HFFc6 (cell line): ENCODE measurements around the gene MAD2L1. TPM values are rescaled to one million over a fixed set of nuclear protein-coding genes. Genes with fewer than 3 reads are reported as not detected.

Source experiments
- DNase-seq: peaks from one replicate; pipeline ENCODE4 v3.0.0-alpha.2; 2018
- H3K27ac Mint-ChIP-seq: 2 replicates; pipeline ENCODE4 v1.8.0; 2020; ENCODE audit warnings: mild to moderate bottlenecking, mixed read lengths
- H3K27me3 Mint-ChIP-seq: 2 replicates; pipeline ENCODE4 v1.8.0; 2021; ENCODE audit warnings: mild to moderate bottlenecking, moderate library complexity, mixed read lengths; ENCODE audit not compliant: insufficient read depth
- H3K36me3 Mint-ChIP-seq: 2 replicates; pipeline ENCODE4 v1.8.0; 2021; ENCODE audit warnings: low read depth, mixed read lengths
- H3K4me1 Mint-ChIP-seq: 2 replicates; pipeline ENCODE4 v1.8.0; 2020; ENCODE audit warnings: low read depth, mixed read lengths
- H3K4me3 Mint-ChIP-seq: 2 replicates; pipeline ENCODE4 v1.8.0; 2020; ENCODE audit warnings: mild to moderate bottlenecking, moderate library complexity, mixed read lengths
- H3K9me3 Mint-ChIP-seq: 2 replicates; pipeline ENCODE4 v1.8.0; 2020; ENCODE audit warnings: mild to moderate bottlenecking, mixed read lengths
- total RNA-seq, 6 experiments: library from RNA; stranded (reverse); fragmentation: NEBNext Ultra II Directional; extraction: Animal tissue kit (Norgen Biotek cat#: 25700); gene quantifications; 2 replicates in 1 of 6; 3 replicates in 5 of 6; pipeline ENCODE4 v1.2.3, GENCODE V29; 2021
- TF ChIP-seq, protein P1 (sequence below): fragments of 200-600 bp; sonication (generic); IDR thresholded peaks from 2 replicates; pipeline ENCODE4 v1.5.0; 2021; ENCODE audit warnings: antibody characterized with exemption, mild to moderate bottlenecking

Gene MAD2L1
- total RNA-seq, 6 experiments from 2014 or later = 18.3 to 36.5 (median 31.6) TPM

DNA sequence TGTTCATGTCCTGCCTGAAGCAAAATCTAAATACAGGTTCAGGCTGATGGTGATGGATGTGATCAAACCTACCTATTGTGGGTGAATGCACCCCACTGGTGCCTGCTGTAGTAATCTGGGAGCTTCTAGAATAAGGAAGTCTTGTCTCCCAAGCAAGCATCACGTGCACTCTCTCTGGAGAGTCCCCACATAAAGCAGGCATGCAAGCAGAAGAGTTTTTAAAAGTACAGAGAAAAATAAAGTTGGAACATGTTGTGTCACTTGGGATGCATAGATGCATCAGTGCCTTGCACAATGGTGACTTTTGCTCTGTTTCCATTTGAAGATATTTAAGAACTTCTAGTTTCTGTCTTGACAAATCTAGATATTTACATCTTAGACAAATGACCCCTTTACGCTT is 54.9 kb downstream of the MAD2L1 start:
- Mint-ChIP-seq H3K9me3 (no peaks in the 10 kb centered on the region), H3K36me3 (no peaks in the 10 kb centered on the region), H3K4me3 (no peak overlapping the region), H3K4me1 (peaks cover 23% of the 10 kb centered on the region), H3K27me3 (peaks cover 4% of the 10 kb centered on the region), H3K27ac (no peak overlapping the region)
- TF ChIP-seq, protein P1, sequence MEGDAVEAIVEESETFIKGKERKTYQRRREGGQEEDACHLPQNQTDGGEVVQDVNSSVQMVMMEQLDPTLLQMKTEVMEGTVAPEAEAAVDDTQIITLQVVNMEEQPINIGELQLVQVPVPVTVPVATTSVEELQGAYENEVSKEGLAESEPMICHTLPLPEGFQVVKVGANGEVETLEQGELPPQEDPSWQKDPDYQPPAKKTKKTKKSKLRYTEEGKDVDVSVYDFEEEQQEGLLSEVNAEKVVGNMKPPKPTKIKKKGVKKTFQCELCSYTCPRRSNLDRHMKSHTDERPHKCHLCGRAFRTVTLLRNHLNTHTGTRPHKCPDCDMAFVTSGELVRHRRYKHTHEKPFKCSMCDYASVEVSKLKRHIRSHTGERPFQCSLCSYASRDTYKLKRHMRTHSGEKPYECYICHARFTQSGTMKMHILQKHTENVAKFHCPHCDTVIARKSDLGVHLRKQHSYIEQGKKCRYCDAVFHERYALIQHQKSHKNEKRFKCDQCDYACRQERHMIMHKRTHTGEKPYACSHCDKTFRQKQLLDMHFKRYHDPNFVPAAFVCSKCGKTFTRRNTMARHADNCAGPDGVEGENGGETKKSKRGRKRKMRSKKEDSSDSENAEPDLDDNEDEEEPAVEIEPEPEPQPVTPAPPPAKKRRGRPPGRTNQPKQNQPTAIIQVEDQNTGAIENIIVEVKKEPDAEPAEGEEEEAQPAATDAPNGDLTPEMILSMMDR = no peak
- DNase-seq = no peak

DNA sequence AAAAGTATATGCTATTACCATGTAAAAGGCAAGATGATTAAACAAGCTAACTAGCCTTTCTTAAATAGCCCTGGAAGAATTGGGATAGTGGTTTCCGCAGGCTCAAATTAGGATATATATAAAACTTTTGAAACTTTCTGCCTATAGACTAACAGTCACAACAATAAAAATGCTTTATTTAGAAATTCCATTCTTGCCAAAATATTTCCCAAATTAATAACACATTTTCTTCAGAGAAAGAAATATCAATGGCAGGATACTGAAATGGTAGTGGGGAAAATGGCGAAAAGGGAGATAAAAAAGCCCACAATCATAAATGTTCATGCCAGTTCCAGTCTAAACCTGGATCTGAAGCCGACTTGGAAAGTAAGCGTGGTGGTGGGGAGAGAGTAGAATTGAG is 56.0 kb downstream of the MAD2L1 start:
- peaks cover 24% of the 10 kb centered on the region for H3K4me1 Mint-ChIP-seq
- no peaks in the 10 kb centered on the region for H3K9me3 Mint-ChIP-seq
- no peak overlapping the region for H3K27ac Mint-ChIP-seq
- H3K36me3 Mint-ChIP-seq = no peaks in the 10 kb centered on the region
- H3K27me3 Mint-ChIP-seq = peaks cover 4% of the 10 kb centered on the region
- TF ChIP-seq, protein P1 = no peak
- no peak for DNase-seq
- H3K4me3 Mint-ChIP-seq = no peak overlapping the region

- H3K4me3 Mint-ChIP-seq = no peak overlapping the region
- no peaks in the 10 kb centered on the region for H3K36me3 Mint-ChIP-seq
- H3K4me1 Mint-ChIP-seq = peaks cover 24% of the 10 kb centered on the region
- TF ChIP-seq, protein P1 = no peak
- peak; percentile 61 for DNase-seq
- H3K27me3 Mint-ChIP-seq = peaks cover 3% of the 10 kb centered on the region
- no peaks in the 10 kb centered on the region for H3K9me3 Mint-ChIP-seq
- H3K27ac Mint-ChIP-seq = no peak overlapping the region
These were observed 56.9 kb downstream of the MAD2L1 start for GRCh38 chr4:120009731-120010130.

- Mint-ChIP-seq H3K36me3 (no peaks in the 10 kb centered on the region), H3K4me1 (peaks cover 24% of the 10 kb centered on the region), H3K27me3 (peaks cover 3% of the 10 kb centered on the region; the same call in 1 of the 2 replicates), H3K9me3 (no peaks in the 10 kb centered on the region), H3K4me3 (no peak overlapping the region), H3K27ac (no peak overlapping the region)
- TF ChIP-seq, protein P1 = no peak
- no peak for DNase-seq
These were observed 57.7 kb downstream of the MAD2L1 start for GRCh38 chr4:120008957-120009356.

DNA sequence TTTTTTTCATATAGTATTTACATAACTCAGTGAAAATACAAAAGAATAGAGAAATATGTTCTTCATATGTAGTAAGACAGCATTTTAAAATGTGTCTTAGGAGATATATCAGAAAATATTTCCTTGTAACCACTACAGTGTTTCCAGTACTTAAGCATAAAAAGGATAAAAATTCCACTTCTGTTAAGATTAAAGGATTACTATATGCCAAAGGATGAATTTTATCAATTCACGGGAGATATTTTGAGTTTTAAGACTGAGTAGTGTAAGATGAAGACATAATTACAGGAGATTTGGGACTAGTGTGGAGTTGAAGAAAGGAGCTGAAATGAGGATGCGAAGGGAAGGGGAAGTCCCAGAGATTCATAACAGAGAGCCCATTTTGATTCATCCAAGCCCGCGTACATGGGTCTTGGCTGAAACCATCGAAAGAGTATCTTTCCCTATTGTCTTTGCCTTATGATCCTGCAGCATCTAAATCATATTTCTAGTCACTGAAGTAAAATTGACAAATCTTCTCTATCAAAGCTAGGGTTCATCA is 58.7 kb downstream of the MAD2L1 start:
- H3K27me3 Mint-ChIP-seq = peaks cover 3% of the 10 kb centered on the region; the same call in 1 of the 2 replicates
- H3K4me1 Mint-ChIP-seq = peaks cover 24% of the 10 kb centered on the region
- no peak overlapping the region for H3K4me3 Mint-ChIP-seq
- no peak overlapping the region for H3K27ac Mint-ChIP-seq
- TF ChIP-seq, protein P1 = no peak
- H3K9me3 Mint-ChIP-seq = no peaks in the 10 kb centered on the region
- no peaks in the 10 kb centered on the region for H3K36me3 Mint-ChIP-seq
- no peak for DNase-seq
